ENCODE data around the gene ZNF750.

The ZNF750 gene

GRCh38 chr17:82859431-82860403 lies 19.9 kb upstream of the ZNF750 start:
- peak; percentile 62 for DNase-seq

GRCh38 chr17:82858376-82859126 lies 18.7 kb upstream of the ZNF750 start:
- no peak for DNase-seq

GRCh38 chr17:82856361-82856760 lies 16.5 kb upstream of the ZNF750 start:
- no peak for DNase-seq

- no peak for DNase-seq
These were observed 14.4 kb upstream of the ZNF750 start for GRCh38 chr17:82854226-82854625.

- DNase-seq, result no peak
These were observed 11.6 kb upstream of the ZNF750 start for GRCh38 chr17:82851381-82851780.

GRCh38 chr17:82849076-82849945 lies 9.5 kb upstream of the ZNF750 start:
- DNase-seq, result no peak

GRCh38 chr17:82848022-82848592 lies 8.3 kb upstream of the ZNF750 start:
- DNase-seq, result peak; percentile 62

- DNase-seq, result no peak
These were observed 6.4 kb upstream of the ZNF750 start for GRCh38 chr17:82846061-82846691.

GRCh38 chr17:82845163-82845807 lies 5.5 kb upstream of the ZNF750 start:
- DNase-seq, result no peak

- DNase-seq, result no peak
These were observed 5.0 kb upstream of the ZNF750 start for GRCh38 chr17:82844796-82845162.

- DNase-seq, result no peak
These were observed 4.3 kb upstream of the ZNF750 start for GRCh38 chr17:82843904-82844680.

GRCh38 chr17:82841921-82842596 lies 2.2 kb upstream of the ZNF750 start:
- DNase-seq, result no peak

- DNase-seq, result no peak
These were observed 609 bp upstream of the ZNF750 start for GRCh38 chr17:82840431-82840831.

- DNase-seq, result no peak
These were observed 1.3 kb downstream of the ZNF750 start for GRCh38 chr17:82838386-82839063.

- no peak for DNase-seq
These were observed 2.1 kb downstream of the ZNF750 start for GRCh38 chr17:82837586-82838320.

- DNase-seq, result no peak
These were observed 2.9 kb downstream of the ZNF750 start for GRCh38 chr17:82836823-82837357.

GRCh38 chr17:82835766-82836512 lies 3.9 kb downstream of the ZNF750 start:
- DNase-seq, result no peak
